Right ventricle myocardium superior (tissue), 1 donor: ENCODE results near the gene CPOX. TPM values are rescaled to one million over a fixed set of nuclear protein-coding genes. Genes with fewer than 3 reads are reported as not detected.

Source experiments
- ATAC-seq: fragments of 200-7000 bp; cut with Tn5 transposase; one replicate; pipeline ENCODE4 v1.9.1; 2020; ENCODE audit warnings: mild to moderate bottlenecking; ENCODE audit not compliant: poor library complexity
- DNase-seq: peaks from one replicate; pipeline ENCODE4 v3.0.0-alpha.2; 2020
- intact Hi-C: fragments of 100-400 bp; cut with DNase I; formaldehyde crosslinking; loops from one replicate; pipeline ENCODE4 v1.11.2; 2022
- total RNA-seq: library from RNA; stranded (reverse); fragmentation: NEBNext Ultra II Directional; extraction: Animal tissue kit (Norgen Biotek cat#: 25700); gene quantifications from one replicate; pipeline ENCODE4 v1.2.1, GENCODE V29; 2021
- donor health status: DM: no; HTN: yes; CAD: no; lungs with severe emphysema.

CPOX gene
- total RNA-seq, 1 donor from 2014 or later: 11.5 TPM

GRCh38 chr3:98552232-98553020, 41.0 kb downstream of the CPOX start:
- no peak for ATAC-seq
- no peak for DNase-seq
- intact Hi-C loops: no loop called here

- DNase-seq: no peak
- no peak for ATAC-seq
- intact Hi-C loops: no loop called here
These were observed 41.7 kb downstream of the CPOX start for GRCh38 chr3:98551754-98552153.

GRCh38 chr3:98551236-98551635, 42.2 kb downstream of the CPOX start:
- intact Hi-C loops: no loop called here
- ATAC-seq (no peak), DNase-seq (no peak)

- intact Hi-C loops: no loop called here
- no peak for DNase-seq
- no peak for ATAC-seq
These were observed 42.6 kb downstream of the CPOX start for GRCh38 chr3:98550833-98551232.

- intact Hi-C loops: no loop called here
- ATAC-seq: no peak
- no peak for DNase-seq
These were observed 44.9 kb downstream of the CPOX start for GRCh38 chr3:98548544-98548943.

- intact Hi-C loops: no loop called here
- ATAC-seq (no peak), DNase-seq (no peak)
These were observed 47.5 kb downstream of the CPOX start for GRCh38 chr3:98545940-98546339.

- ATAC-seq (no peak), DNase-seq (no peak)
- intact Hi-C loops: no loop called here
These were observed 50.8 kb downstream of the CPOX start for GRCh38 chr3:98542623-98543022.

GRCh38 chr3:98541695-98542094, 51.7 kb downstream of the CPOX start:
- DNase-seq (no peak), ATAC-seq (no peak)
- intact Hi-C loops: no loop called here

- intact Hi-C loops: no loop called here
- DNase-seq (no peak), ATAC-seq (no peak)
These were observed 53.1 kb downstream of the CPOX start for GRCh38 chr3:98540346-98540745.

GRCh38 chr3:98536456-98537017, 56.9 kb downstream of the CPOX start:
- DNase-seq: no peak
- no peak for ATAC-seq
- intact Hi-C loops: no loop called here

- ATAC-seq (no peak), DNase-seq (no peak)
- intact Hi-C loops: no loop called here
These were observed 58.7 kb downstream of the CPOX start for GRCh38 chr3:98534734-98535133.

GRCh38 chr3:98534168-98534567, 59.2 kb downstream of the CPOX start:
- intact Hi-C loops: no loop called here
- no peak for DNase-seq
- no peak for ATAC-seq

GRCh38 chr3:98532709-98533571, 60.5 kb downstream of the CPOX start:
- intact Hi-C loops: no loop called here
- ATAC-seq (no peak), DNase-seq (no peak)

GRCh38 chr3:98532275-98532637, 61.2 kb downstream of the CPOX start:
- ATAC-seq (no peak), DNase-seq (no peak)
- intact Hi-C loops: no loop called here

- intact Hi-C loops: no loop called here
- no peak for DNase-seq
- no peak for ATAC-seq
These were observed 61.7 kb downstream of the CPOX start, which contains the start of gene GPR15 for GRCh38 chr3:98531622-98532274. GPR15 (plus strand) TSS chr3:98531978; CDS start chr3:98532034, 56 bp downstream.

GRCh38 chr3:98530676-98531075, 62.7 kb downstream of the CPOX start:
- ATAC-seq (no peak), DNase-seq (no peak)
- intact Hi-C loops: no loop called here

- ATAC-seq: no peak
- intact Hi-C loops: no loop called here
- no peak for DNase-seq
These were observed 63.5 kb downstream of the CPOX start for GRCh38 chr3:98529856-98530459.
